ENCODE results near the gene ERAL1. TPM values are rescaled to one million over a fixed set of nuclear protein-coding genes. Genes with fewer than 3 reads are reported as not detected.

Gene ERAL1
- total and polyA plus RNA-seq, 2 experiments from 2014 or later = 77.1 to 121 TPM

GRCh38 chr17:28908640-28909167, 53.9 kb downstream of the ERAL1 start (continued):
- TF ChIP-seq ZNF462 (CRISPR knock-in tag; IDR thresholded peaks at IDR 0.05) (no peak), NANOG (IDR thresholded peaks at IDR 0.05; ENCODE audit: borderline replicate concordance) (no peak), ETS1 (IDR thresholded peaks at IDR 0.05) (no peak), CREB1 (CRISPR knock-in tag; IDR thresholded peaks at IDR 0.05; ENCODE audit: low read depth) (no peak)

GRCh38 chr17:28910534-28910933, 55.7 kb downstream of the ERAL1 start:
- Mint-ChIP-seq H3K4me1 (peaks cover 37% of the 10 kb centered on the region), H3K27ac (no peak overlapping the region), H3K36me3 (ENCODE audit: low read depth) (peaks cover 94% of the 10 kb centered on the region), H3K9me3 (no peaks in the 10 kb centered on the region; the same call in 2 of the 3 replicates), H3K27me3 (ENCODE audit: insufficient read depth, low read depth, poor library complexity) (peaks cover 32% of the 10 kb centered on the region), H3K4me3 (no peak overlapping the region)
- no peak overlapping the region for H3K4me3 ChIP-seq
- H3K27ac ChIP-seq (ENCODE audit: low read depth) = peak overlapping the region; percentile 45; the same call in 1 of the 2 replicates
- no peaks in the 10 kb centered on the region for H3K9me2 ChIP-seq (ENCODE audit: insufficient read depth)
- peaks cover 22% of the 10 kb centered on the region for H4K20me1 ChIP-seq (replicated peaks; ENCODE audit: insufficient read depth)
- peaks cover 78% of the 10 kb centered on the region for H3K36me3 ChIP-seq (ENCODE audit: insufficient read depth)
- no peaks in the 10 kb centered on the region for H3K27me3 ChIP-seq (ENCODE audit: insufficient read depth)
- no peak overlapping the region for H2AFZ ChIP-seq
- H3K4me2 ChIP-seq = no peak overlapping the region
- peaks cover 22% of the 10 kb centered on the region for H3K4me1 ChIP-seq (ENCODE audit: insufficient read depth)
- H3F3A ChIP-seq (replicated peaks; ENCODE audit: low read depth) = peaks cover 76% of the 10 kb centered on the region
- H3K79me2 ChIP-seq (replicated peaks; ENCODE audit: insufficient read depth) = peaks cover 12% of the 10 kb centered on the region; the same call in 1 of the 2 replicates
- no peak for DNase-seq (ENCODE audit: low spot score)
- ATAC-seq = no peak
- TF ChIP-seq ZNF114 (CRISPR knock-in tag; IDR thresholded peaks at IDR 0.05) (no peak), REST (IDR thresholded peaks at IDR 0.05; ENCODE audit: unreplicated experiment) (no peak), STAT1 (IDR thresholded peaks at IDR 0.05; ENCODE audit: unreplicated experiment) (no peak), CTCF (conservative IDR thresholded peaks at IDR 0.05; ENCODE audit: low read depth in 2 of 2) (no peak), JUNB (IDR thresholded peaks at IDR 0.05; ENCODE audit: unreplicated experiment) (no peak), EZH2 (IDR thresholded peaks at IDR 0.05; ENCODE audit: low read depth, unreplicated experiment) (no peak), CREB1 (CRISPR knock-in tag; IDR thresholded peaks at IDR 0.05; ENCODE audit: low read depth) (no peak), ZNF331 (CRISPR knock-in tag; IDR thresholded peaks at IDR 0.05; ENCODE audit: low read depth) (no peak), POLR2AphosphoS5 (IDR thresholded peaks at IDR 0.05; ENCODE audit: low read depth) (no peak)

Measured in GM23338 (cell line).